HepG2 (cell line): ENCODE data around the gene SLC1A2. TPM values are rescaled to one million over a fixed set of nuclear protein-coding genes. Genes with fewer than 3 reads are reported as not detected.

Experiments used
- AHDC1 ChIP-seq: sonication (generic); formaldehyde crosslinking; IDR thresholded peaks from 2 replicates; pipeline ENCODE4 v1.5.1; 2020; ENCODE audit warnings: mild to moderate bottlenecking, missing genetic modification reagents, borderline replicate concordance
- ATF5 ChIP-seq: sonication (generic); formaldehyde crosslinking; IDR thresholded peaks from 2 replicates; pipeline ENCODE4 v1.4.0; 2020; ENCODE audit warnings: mild to moderate bottlenecking, low read depth, missing genetic modification reagents
- DBP ChIP-seq: sonication (generic); formaldehyde crosslinking; IDR thresholded peaks from 2 replicates; pipeline ENCODE4 v1.4.0; 2020; ENCODE audit warnings: missing genetic modification reagents; ENCODE audit errors: not compliant biosample characterization
- FOSL2 ChIP-seq: sonication (generic); formaldehyde crosslinking; IDR thresholded peaks from 2 replicates; pipeline ENCODE4 v1.4.0; 2020; ENCODE audit warnings: missing genetic modification reagents
- GABPB1 ChIP-seq: IDR thresholded peaks from 2 replicates; pipeline ENCODE4 v1.6.1; 2016; ENCODE audit warnings: mild to moderate bottlenecking, missing genetic modification reagents, moderate library complexity, missing compliant biosample characterization
- GFI1 ChIP-seq: sonication (generic); formaldehyde crosslinking; IDR thresholded peaks from 2 replicates; pipeline ENCODE4 v1.5.0; 2020; ENCODE audit warnings: missing genetic modification reagents, mild to moderate bottlenecking, borderline replicate concordance
- HINFP ChIP-seq: sonication (generic); formaldehyde crosslinking; IDR thresholded peaks from 2 replicates; pipeline ENCODE4 v1.4.0; 2020; ENCODE audit warnings: low read depth, mild to moderate bottlenecking, missing genetic modification reagents
- MBD4 ChIP-seq: IDR thresholded peaks from 2 replicates; pipeline ENCODE4 v1.6.1; 2012; ENCODE audit warnings: low read length, inconsistent platforms, borderline replicate concordance
- MED1 ChIP-seq: sonication (generic); formaldehyde crosslinking; IDR thresholded peaks from 2 replicates; pipeline ENCODE4 v1.4.0; 2020; ENCODE audit warnings: missing genetic modification reagents
- NR2F6 ChIP-seq, 2 experiments: IDR thresholded peaks; 2 replicates each; pipeline ENCODE4 v1.6.1; 2016; ENCODE audit warnings: antibody characterized with exemption in 1 of 2, mild to moderate bottlenecking in 1 of 2
- RFXANK ChIP-seq: IDR thresholded peaks from 2 replicates; pipeline ENCODE4 v1.6.1; 2016
- SCMH1 ChIP-seq: sonication (generic); formaldehyde crosslinking; IDR thresholded peaks from 2 replicates; pipeline ENCODE4 v1.9.0; 2021; ENCODE audit warnings: missing genetic modification reagents, mild to moderate bottlenecking, borderline replicate concordance
- TEF ChIP-seq: sonication (generic); formaldehyde crosslinking; IDR thresholded peaks from 2 replicates; pipeline ENCODE4 v1.5.0; 2020; ENCODE audit warnings: missing genetic modification reagents
- THAP7 ChIP-seq: sonication (generic); formaldehyde crosslinking; IDR thresholded peaks from 2 replicates; pipeline ENCODE4 v1.8.1; 2023; ENCODE audit warnings: mild to moderate bottlenecking, missing genetic modification reagents
- TMF1 ChIP-seq: sonication (generic); formaldehyde crosslinking; IDR thresholded peaks from 2 replicates; pipeline ENCODE4 v1.8.1; 2022; ENCODE audit warnings: low read depth, missing genetic modification reagents
- TSC22D2 ChIP-seq: sonication (generic); formaldehyde crosslinking; IDR thresholded peaks from 2 replicates; pipeline ENCODE4 v1.5.1; 2020; ENCODE audit warnings: missing genetic modification reagents, mild to moderate bottlenecking, borderline replicate concordance
- ZBTB8A ChIP-seq: sonication (generic); formaldehyde crosslinking; IDR thresholded peaks from 2 replicates; pipeline ENCODE4 v1.4.0; 2020; ENCODE audit warnings: mild to moderate bottlenecking, low read depth, missing genetic modification reagents, borderline replicate concordance
- ZNF296 ChIP-seq: sonication (generic); formaldehyde crosslinking; conservative IDR thresholded peaks from 2 replicates; pipeline ENCODE4 v1.5.0; 2020; ENCODE audit warnings: mild to moderate bottlenecking, missing genetic modification reagents
- polyA plus RNA-seq, 8 experiments: library from polyadenylated mRNA; depleted of rRNA in 3 of 8; stranded (reverse) in 7 of 8; unstranded in 1 of 8; fragments of >200 nt; fragmentation: Illumina TruSeq in 4 of 8; extraction: Trizol in 4 of 8; gene quantifications; 2 replicates each; pipeline versions ENCODE4 v1.2.1 to v1.2.3, GENCODE V29; 2011 to 2016; ENCODE audit warnings: low read depth in 4 of 8, missing spikeins in 1 of 8, mixed read lengths in 1 of 8; ENCODE audit not compliant: insufficient read depth in 1 of 8
- total RNA-seq, 5 experiments: library from RNA; depleted of rRNA; stranded (reverse); fragments of >200 nt; fragmentation: Illumina TruSeq; extraction: Trizol; gene quantifications; 2 replicates each; pipeline ENCODE4 v1.2.3, GENCODE V29; 2016; ENCODE audit warnings: low read depth in 1 of 5

SLC1A2 gene
- total and polyA plus RNA-seq, 2 of the 13 experiments (the other 11 are each of a cell fraction or from before 2014, with no cell fraction given), result 23.2 to 43.2 TPM

- TF ChIP-seq HINFP (CRISPR knock-in tag) (no peak), TMF1 (CRISPR knock-in tag) (no peak), RFXANK (CRISPR knock-in tag) (no peak), ATF5 (no peak), AHDC1 (peak; percentile 40), ZBTB8A (CRISPR knock-in tag) (no peak), DBP (no peak), GABPB1 (CRISPR knock-in tag) (no peak), NR2F6 (IDR thresholded peaks at IDR 0.05) (peak; percentile 76), NR2F6 (CRISPR knock-in tag; IDR thresholded peaks at IDR 0.05) (peak; percentile 81), MBD4 (peak; percentile 96), GFI1 (no peak), SCMH1 (CRISPR knock-in tag) (no peak), TSC22D2 (no peak), THAP7 (CRISPR knock-in tag) (no peak), TEF (CRISPR knock-in tag) (peak; percentile 20; the same call in 1 of the 2 replicates), FOSL2 (CRISPR knock-in tag) (peak; percentile 74), ZNF296 (CRISPR knock-in tag) (no peak), MED1 (CRISPR knock-in tag) (peak; percentile 80)
Observed at GRCh38 chr11:35359321-35360054, 59.9 kb downstream of the SLC1A2 start (continued).
